HK-2 (cell line): ENCODE results near the gene KIAA1191.
A peak's percentile ranks its signal among the peaks of the same experiment; 100 is the strongest.
"Not testable (repeated sequence)": the region's sequence is repeated elsewhere in the genome, so short reads cannot be mapped to it uniquely, and the experiment has no call there.

Source experiments
- DNase-seq: peaks from one replicate; pipeline ENCODE4 v3.0.0-alpha.2; 2018; ENCODE audit not compliant: unreplicated experiment

Gene KIAA1191, protein sequence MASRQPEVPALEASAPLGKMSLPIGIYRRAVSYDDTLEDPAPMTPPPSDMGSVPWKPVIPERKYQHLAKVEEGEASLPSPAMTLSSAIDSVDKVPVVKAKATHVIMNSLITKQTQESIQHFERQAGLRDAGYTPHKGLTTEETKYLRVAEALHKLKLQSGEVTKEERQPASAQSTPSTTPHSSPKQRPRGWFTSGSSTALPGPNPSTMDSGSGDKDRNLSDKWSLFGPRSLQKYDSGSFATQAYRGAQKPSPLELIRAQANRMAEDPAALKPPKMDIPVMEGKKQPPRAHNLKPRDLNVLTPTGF

DNA sequence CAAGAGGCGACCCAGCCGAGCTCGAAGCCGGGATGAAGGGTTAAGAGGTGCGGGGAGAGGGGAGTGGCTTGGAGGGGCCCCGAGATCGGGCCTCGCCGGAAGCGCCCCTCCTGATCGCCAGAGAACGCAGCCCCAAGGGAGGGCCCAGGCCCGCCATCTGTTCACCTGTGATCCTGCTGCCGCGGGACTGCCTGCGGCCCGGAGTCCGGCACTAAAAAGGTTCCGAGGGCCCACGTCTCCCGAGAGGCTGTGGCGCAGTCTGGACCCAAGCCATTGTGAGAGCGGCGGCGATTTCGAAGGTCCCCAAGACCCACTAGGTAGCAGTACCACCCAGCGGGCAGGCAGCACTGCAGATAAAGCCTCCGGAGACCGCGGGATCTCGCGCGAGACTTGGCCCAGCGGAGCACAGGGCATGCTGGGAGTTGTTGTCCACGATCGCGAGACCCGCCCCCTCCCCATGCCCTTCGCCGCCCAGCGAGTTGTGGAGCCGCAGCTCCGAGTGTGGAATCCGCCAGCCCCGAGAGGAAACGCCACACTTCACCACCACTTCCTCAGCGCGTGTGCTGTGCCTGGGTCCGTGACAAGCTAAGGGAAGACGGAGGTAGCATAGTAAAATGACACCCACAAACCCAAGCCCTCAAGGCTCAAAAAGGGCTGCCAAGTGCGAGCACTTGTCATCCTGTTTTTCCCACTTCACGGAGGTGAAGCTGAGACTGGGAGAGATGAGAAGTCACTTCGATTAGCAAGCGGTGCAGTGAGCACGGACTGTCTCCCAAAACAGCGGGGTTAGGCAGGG, at the start of gene KIAA1191:
KIAA1191 (minus strand) TSS at position 328 of the 796 bp plus-strand sequence. CDS start 2,256 bp downstream, outside the sequence.
- DNase-seq: peak; percentile 88

DNA sequence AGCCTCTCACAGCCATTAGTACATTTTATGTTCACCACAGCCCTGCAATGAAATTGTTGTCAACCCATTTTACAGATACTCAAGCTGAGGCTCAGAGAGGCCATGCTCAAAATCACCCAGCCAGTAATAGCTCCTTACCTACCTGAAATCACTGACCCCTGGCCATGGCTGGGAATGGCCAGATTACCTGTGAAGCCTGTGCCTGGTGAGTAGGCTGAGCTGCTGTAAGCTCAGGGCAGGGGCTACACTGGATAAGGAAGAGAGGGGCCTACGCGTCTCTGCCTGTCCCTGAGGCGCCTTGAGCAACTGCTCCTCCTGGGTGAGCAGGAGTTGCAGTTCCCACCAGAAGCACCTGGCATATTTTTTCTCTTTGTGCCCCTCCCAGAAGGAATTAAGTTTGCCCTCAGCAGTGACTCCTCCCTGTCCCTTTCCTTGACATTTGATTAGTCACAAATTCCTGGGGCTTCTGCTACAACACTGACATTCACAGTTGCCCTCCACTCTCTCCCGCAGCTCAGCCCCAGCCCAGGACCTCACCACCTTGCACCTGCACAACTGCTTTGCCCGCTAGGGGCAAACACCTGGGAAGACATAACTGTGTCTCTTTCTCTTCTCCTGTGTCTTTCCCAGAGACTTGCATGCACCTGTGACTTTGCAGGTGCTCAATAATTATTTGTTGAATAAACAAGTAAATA, 49.1 kb upstream of the KIAA1191 start:
- no peak for DNase-seq

- DNase-seq: no peak
Observed at GRCh38 chr5:176409765-176410164, 48.2 kb upstream of the KIAA1191 start.

DNA sequence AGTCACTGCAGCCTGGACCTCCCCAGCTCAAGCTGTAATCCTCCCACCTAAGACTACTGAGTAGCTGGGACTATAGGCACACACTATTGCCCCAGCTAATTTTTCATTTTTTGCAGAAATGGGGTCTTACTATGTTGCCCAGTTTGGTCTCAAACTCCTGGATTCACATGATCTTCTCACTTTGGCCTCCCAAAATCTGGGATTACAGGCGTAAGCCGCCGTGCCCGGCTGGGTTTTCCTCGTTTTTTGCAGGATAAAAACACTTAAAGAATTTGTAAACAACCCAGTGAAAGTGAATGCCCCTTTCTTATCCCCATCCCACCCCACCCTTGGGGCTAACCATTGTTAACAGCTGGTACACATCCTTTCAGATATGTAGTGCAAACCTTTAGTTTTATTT, 47.0 kb upstream of the KIAA1191 start:
- no peak for DNase-seq

- DNase-seq: not testable (repeated sequence)
Observed at GRCh38 chr5:176408252-176408573, 46.6 kb upstream of the KIAA1191 start.

GRCh38 chr5:176407456-176408251, 46.1 kb upstream of the KIAA1191 start:
- DNase-seq: no peak

GRCh38 chr5:176406436-176407052, 45.0 kb upstream of the KIAA1191 start:
- no peak for DNase-seq

GRCh38 chr5:176405656-176406435, 44.3 kb upstream of the KIAA1191 start:
- no peak for DNase-seq

DNA sequence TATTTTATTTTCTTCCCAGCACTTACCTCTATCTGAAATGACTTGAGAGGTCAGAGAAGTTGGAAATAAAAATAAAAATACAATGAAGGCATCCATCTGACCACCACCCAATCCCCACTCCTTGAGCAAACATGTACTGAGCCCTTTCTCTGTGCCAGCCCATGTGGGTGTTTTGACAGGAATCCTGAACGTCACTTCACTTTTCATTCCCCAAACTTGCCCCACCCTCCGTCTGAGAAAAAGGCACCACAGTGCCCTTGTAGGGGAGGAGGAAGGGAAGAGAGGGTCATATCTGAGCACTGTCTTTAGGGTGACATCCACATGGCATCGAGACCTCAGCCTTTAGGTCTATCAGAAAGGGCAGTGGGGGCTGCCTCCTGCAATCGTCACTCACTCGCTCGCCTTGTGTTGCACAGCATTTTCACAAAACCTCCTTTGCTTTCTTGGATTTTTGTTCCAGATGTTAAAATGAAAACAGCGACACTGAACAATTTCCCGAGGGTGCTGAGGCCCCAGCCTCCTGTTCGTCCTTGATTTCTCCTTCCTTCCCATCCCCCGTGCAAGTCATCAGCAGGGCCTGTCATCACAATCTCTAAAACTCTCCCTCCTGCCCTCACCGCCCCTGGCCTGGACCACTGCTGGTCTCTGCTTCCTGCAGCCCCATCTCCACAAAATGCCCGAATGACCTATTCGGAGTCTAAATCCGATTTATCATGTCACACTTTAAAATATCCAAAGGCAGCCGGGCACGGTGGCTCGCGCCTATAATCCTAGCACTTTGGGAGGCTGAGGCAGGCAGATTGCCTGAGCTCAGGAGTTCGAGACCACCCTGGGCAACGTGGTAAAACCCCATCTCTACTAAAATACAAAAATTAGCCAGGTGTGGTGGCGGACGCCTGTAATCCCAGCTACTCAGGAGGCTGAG, 40.0 kb upstream of the KIAA1191 start:
- no peak for DNase-seq

- DNase-seq: no peak
Observed at GRCh38 chr5:176400382-176401156, 39.0 kb upstream of the KIAA1191 start.

GRCh38 chr5:176397736-176398420, 36.3 kb upstream of the KIAA1191 start:
- DNase-seq: no peak

- no peak for DNase-seq
Observed at GRCh38 chr5:176396330-176396729, 34.8 kb upstream of the KIAA1191 start.

DNA sequence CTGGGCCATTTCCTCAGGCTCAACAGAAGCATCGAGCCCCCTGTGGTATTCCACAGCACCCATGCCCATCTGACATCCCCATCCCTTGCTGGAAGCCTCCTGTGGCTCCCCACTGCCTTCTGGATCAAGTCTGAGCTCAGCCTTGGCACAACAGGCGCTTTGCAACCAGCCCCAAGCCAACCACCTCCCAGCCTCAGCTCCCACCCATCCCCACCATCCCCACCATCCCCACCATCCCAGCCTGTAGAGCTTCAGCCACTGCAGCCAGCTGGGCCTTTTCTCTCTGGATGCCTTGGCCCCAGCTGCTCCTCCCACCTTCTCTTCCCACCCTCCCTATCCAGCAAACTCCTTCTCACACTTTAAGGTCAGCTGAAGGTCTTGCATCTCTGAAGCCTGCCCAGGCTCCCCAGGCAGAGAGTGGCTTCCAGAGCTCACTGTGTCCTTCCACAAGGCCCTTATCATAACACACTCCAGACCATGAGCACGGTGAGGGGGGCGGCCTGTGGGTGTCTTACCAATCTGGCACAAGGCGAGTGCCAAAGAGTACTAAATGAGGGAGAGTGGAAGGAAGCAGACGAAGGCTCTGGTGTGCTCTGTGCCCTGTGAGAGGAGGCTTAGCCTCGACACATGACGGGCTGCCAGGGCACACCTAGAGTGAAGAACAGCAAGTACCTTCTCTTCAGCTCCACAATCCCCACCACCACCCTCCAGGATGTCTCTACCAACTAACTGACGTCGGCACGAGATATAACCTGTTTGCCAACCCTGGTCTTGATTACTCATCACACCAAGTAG, 33.5 kb upstream of the KIAA1191 start:
- DNase-seq: no peak

DNA sequence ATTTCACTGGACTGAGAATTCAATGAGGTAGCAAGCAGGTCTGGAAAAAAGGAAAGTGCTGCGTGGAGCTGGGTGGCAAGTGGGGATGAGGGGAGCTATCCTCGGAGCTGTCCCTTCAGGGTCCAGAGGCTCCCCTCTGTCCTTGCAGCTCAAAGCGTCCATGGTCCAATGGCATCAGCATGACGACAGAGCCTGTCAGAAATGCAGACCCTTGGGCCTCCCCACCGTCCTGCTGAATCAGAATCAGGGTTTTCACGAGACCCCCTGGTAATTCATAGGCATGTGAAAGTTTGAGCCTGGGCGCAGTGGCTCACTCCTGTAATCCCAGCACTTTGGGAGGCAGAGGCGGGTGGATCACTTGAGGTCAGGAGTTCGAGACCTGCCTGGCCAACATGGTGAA, 32.5 kb upstream of the KIAA1191 start:
- no peak for DNase-seq

GRCh38 chr5:176392526-176392925, 31.0 kb upstream of the KIAA1191 start:
- no peak for DNase-seq

- no peak for DNase-seq
Observed at GRCh38 chr5:176391999-176392398, 30.4 kb upstream of the KIAA1191 start.

GRCh38 chr5:176391479-176391878, 29.9 kb upstream of the KIAA1191 start:
- no peak for DNase-seq
